Activated CD4-positive, alpha-beta T cell treated with anti-CD3 and anti-CD28 coated beads, Interleukin-2, Interleukin-6, amounts not matched to agents 100 ng/mL and 50 ng/mL, durations not matched to agents 16 hours and 8 hours (primary cell): ENCODE measurements around the gene PLSCR2.
A peak's percentile ranks its signal among the peaks of the same experiment; 100 is the strongest.
"Not testable (repeated sequence)": the region's sequence is repeated elsewhere in the genome, so short reads cannot be mapped to it uniquely, and the experiment has no call there.

Experiments
- DNase-seq: peaks from one replicate; pipeline ENCODE4 v3.0.0-alpha.2; 2020

Gene PLSCR2

DNA sequence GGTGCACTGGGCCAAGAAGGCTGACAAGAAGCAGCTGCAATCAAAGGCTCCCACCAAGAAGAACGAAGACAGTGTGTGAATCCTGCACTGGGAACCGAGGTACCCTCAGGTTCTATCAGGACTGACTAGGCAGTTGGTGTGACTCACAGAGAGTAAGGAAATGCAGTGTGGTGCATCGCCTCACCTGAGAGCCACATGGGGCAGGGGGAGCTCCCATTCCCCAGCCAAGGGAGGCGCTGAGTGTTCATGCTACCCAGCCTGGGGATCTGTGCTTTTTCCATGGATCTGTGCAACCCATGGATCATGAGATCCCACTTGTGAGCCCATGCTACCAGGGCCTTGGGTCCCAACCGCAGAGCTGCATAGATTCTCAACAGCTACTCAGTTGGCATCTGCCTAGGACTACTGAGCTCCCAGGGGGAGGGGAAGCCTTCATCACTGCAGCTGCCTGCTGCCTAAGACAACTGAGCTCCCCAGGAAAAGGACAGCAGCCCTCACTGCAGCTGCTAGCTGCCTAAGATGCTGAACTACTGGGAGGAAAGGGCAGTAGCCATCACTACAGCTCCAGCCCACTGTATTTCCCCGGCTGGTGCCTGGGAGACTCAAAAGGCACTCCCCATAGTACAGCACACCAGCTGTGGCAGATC is 6.9 kb upstream of the PLSCR2 start:
- no peak for DNase-seq

DNA sequence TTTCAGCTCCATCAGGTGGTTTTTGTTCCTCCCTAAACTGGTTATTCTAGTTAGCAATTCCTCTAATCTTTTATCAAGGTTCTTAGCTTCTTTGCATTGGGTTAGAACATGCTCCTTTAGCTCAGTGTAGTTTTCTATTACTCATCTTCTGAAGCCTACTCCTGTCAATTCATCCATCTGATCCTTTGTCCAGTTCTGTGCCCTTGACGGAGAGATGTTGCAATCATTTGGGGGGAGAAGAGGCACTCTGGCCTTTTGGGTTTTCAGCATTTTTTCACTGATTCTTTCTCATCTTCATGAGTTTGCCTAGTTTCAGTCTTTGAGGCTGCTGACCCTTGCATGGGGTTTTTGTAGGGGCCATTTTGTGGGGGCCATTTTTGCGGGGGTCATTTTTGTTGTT is 5.6 kb upstream of the PLSCR2 start:
- DNase-seq: not testable (repeated sequence)

DNA sequence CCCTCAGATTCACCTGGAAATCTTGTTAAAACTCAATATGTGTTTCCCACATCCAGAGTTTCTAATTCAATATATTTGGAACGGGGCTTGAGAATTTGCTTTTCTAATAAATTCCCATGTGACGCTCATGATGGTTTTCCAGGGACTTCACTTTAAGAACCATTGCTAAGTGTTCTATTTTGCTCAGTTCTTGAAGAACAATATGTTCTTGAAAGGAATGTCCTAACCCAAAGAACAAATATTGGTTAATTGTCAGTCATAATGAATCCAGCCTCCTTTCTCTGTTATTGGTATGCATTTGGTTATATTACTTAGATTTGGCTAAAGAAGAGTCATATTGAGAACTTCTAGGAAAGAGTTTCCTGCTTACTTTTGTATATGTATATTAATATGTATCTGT is 4.4 kb upstream of the PLSCR2 start:
- DNase-seq: no peak

DNA sequence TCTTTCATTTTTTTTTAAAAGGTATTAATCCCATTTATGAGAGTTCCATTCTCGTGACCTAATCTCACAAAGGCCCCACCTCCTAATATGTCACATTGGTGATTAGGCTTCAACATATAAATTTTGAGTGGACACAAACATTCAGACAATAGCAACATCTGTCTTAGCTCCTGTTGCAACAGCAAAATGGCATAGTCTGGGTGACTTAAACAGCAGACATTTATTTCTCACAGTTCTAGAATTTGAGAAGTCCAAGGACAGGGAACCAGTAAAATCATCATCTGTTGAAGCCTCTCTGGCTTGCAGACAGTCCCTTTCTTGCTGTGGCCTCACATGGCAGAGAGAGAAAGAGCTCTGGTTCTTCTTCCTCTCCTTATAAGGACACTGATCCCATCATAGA is 3.2 kb upstream of the PLSCR2 start:
- DNase-seq: no peak

DNA sequence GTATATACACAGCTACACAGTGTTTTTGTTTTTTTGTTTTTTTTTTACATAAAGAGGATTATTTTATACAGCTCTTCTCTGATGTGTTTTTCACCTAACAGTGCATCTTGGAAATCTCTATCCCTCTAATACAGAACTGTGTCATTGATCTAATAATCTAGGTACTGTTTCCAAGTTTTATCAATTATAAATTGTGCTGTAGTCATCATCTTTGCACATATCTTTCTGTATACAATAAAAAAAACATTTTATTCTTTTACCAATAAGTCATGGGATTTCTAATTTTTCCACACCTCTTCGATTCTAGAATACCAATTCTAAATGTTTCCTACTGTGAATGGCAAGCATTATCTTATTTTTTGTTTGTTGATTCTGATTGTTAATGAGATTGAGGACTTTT is 1.7 kb upstream of the PLSCR2 start:
- DNase-seq: no peak

DNA sequence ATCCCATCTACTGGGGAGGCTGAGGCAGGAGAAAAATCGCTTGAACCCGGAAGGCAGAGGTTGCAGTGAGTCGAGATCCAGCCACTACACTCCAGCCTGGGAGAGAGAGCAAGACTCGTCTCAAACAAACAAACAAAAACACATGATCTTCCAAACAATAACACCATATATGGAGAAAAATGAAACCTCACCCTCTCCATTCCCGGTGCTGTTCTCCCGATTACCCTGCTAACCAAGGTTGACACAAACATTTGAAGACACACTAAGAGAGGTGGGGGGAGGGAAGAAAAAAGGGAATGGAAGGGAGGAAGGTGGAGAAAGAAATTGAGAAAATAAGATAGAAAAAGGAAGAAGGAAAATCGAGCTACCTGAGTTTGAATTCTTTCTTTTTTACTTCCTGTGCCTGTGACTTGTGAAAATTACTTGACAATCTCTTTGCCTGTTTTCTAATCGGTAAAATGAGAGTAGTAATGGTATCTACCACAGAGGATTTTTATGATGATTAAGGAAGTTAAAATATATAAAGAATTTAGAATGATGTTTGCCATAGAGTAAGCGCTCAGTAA is 1.1 kb upstream of the PLSCR2 start:
- DNase-seq: no peak

DNA sequence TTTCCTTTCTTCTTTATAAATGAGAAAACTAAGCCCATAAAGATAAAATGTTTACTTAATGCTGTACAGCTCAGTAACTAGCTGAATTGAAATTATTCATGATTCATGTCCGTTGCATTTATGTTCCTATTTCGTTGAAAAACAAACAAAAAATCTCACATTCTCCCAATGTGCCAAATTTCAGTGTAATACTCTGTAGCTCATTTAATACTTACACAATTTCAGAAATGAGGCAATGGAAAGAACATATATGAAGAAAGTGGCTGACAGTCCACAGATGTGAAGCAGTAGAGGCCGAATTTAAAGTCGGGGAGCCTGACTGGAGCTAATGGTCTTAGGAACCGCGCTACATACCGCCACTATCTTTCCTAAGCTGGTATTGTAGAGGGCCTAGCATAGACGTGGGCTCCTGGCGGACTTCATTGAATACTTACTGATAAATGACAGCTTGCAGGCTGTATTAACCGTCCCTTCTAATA is 651 bp downstream of the PLSCR2 start:
- DNase-seq: no peak

DNA sequence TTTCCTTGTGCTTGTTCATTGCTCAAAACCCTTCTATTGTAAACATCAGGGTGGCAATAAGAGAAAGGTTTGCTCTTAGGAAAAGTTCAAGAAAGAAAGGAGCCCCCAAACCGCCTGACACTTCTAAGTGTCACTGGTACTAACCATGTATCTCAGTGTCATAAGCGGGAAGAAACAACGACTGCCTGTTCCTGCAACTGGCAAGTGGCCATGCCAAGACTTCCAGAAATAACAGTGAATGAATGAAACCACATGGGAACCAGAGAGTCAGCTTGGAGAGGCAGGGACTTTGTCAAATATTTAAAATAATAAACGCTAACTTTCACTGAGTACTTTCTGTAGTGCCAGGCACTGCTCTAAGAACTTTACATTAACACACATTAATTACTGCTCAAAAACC is 1.1 kb downstream of the PLSCR2 start:
- no peak for DNase-seq

DNA sequence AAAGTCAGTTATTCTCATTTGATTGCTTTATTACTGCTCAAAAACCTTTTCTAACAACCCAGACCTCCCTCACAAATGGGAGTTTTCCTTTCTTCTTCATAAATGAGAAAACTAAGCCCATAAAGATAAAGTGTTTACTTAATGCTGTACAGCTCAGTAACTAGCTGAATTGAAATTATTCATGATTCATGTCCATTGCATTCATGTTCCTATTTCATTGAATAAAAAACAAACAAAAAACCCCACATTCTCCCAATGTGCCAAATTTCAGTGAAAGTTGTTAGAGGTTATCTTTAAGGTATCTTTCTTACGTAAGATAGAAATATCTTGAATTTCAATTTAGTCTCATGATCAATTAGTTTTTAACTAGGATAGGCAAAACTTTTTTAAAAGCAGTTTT is 2.8 kb downstream of the PLSCR2 start:
- DNase-seq: no peak

DNA sequence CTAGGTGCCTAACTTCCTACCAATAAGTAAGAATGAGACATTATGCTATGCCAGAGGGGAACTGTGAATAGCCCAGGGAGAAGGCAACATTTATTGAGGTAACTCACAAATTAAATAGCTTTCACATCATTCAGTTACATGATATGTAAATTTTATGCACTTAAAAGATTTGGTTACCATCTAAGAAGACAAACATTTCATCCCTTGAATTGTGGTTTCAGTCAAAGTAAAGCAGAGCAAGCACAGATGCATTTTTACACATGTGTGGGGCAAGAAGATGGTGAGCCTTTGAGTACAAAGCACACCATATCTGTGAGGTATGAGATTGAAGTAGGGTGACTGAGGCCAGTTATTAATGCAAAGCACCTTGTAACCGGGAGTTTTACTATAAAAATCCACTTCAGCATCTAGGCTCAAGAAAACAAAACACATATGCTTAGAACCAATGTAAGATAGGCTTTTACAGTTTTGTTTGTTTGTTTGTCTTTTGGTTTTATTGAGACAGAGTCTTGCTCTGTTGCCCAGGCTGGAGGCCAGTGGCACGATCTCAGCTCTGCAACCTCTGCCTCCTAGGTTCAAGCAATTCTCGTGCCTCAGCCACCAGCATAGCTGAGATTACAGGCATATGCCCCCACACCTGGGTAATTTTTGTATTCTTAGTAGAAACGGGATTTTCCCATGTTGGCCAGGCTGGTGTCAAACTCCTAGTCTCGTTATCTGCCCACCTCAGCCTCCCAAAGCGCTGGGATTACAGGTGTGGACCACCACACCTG is 3.5 kb downstream of the PLSCR2 start:
- DNase-seq: no peak

DNA sequence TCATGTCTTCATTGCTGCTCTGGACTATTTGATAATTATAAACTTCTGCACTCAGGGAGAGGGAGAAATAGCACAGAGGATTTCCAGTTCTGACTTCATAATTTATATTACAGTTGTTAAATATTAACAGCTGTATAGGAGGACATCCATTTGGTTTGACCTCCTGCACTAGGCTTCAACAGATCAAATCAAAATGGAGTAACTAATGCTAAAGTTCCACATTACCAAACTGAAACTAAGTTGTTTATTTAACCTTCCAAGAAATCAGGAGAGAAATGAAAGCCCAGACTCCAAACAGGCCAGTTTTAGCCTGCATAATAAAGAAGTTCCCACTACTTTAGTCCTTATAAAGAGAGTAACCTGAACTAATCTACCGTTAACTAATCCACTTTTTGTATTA is 4.6 kb downstream of the PLSCR2 start:
- no peak for DNase-seq

DNA sequence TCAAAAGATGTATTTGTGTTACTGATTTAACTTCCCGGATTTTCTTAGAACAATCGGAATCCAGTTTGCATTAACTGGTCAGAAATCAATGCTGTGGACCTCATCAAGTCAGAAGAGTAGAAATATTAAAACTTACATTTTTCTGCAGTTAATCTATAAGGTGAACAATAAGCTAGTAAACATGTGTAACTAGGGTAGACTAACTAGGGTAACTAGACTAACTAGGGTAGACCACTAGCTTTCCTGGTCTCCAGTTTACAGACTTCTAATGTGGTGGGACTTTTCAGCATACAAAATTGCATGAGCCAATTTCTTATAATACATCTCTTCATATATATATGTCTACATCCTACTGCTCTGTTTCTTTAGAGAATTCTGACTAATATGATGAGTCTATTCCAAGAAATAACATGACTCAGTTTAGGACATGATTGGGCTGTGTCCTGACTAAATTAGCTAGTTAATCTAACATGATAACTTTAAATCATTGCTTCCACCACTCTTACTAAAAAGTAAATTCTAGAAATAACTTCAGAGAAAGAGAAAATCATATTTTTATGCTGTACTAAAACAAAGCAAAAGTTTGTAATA is 5.3 kb downstream of the PLSCR2 start:
- DNase-seq: peak; percentile 24

DNA sequence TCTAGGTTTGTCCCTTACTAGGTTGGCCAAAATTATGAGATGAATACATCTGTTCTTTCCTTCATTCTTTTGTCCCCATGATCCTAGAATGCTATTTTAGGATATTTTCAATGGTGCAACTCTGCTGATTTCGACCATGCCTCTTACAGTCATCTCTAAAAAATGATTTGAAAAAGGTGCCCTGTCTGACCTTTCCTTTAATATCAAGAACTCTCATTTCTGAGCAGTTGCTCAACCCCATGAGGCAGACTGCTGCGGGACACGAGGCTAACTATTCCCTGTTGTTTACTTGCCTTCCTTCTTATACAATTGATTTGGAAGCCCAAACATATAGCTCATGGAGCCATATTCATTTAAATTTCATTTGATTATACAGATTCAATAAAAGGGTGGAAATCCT is 14.6 kb downstream of the PLSCR2 start:
- DNase-seq: no peak

DNA sequence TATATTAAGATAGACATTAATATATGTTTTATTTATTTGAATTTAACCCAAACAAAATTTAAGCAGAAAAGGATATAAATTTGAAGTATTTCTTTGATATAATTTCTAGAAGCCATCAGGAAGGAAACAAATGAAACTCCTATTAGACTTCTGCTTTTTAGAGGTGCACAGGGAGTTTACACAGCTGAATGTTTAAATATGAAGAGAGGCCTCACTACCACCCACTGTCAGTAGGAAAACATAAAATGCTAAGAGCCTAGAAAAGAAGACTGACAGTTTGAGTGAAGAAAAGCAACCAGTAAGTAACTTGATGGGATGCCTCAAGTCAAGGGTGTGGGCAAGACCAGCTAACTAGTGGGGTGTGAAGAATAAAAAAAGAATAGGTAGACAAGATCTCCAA is 19.7 kb downstream of the PLSCR2 start:
- no peak for DNase-seq

DNA sequence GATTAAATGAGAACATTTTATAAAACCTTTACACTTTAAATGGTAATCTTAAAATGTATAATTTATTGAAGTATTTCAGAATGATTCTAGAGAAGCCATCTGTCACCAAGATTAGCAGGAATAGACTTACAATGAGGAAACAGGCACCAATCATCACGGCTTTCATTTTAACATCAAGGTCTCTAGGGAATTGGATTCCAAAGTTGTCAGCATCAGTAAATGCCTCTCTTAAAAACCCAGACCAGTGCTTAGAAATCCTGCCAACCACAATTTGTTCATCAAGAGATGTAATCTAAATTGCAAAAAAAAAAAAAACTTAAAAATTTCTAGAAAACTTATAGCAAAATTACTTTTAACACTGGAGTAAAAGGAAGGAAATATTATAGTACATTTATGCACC is 20.3 kb downstream of the PLSCR2 start:
- DNase-seq: no peak

DNA sequence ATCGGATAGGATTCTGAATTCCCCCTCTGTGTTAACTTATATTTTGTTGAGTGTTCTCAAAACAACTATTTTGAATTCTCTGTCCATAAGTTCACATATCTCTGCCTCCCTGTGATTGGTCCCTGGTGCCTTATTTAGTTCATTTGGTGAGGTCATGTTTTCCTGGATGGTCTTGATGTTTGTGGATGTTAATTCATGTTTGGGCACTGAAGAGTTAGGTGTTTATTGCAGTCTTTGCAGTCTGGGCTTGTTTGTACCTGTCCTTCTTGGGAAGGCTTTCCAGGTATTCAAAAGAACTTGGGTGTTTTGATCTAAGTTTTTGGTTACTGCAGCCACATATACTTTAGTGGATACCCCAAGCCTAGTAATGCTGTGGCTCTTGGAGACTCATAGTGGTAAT is 23.3 kb downstream of the PLSCR2 start:
- DNase-seq: no peak

DNA sequence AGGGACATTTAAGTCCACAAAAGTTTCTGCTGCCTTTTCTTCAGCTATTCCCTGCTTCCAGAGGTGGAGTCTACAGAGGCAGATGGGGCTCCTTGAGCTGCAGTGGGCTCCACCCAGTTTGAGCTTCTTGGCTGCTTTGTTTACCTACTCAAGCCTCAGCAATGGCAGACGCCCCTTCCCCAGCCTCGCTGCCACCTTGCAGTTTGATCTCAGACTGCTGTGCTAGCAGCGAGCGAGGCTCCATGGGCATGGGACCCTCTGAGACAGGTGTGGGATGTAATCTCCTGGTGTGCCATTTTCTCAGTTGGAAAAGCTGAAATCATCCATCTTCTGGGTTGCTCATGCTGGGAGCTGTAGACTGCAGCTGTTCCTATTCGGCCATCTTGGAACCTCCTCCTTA is 29.1 kb downstream of the PLSCR2 start:
- DNase-seq: not testable (repeated sequence)

DNA sequence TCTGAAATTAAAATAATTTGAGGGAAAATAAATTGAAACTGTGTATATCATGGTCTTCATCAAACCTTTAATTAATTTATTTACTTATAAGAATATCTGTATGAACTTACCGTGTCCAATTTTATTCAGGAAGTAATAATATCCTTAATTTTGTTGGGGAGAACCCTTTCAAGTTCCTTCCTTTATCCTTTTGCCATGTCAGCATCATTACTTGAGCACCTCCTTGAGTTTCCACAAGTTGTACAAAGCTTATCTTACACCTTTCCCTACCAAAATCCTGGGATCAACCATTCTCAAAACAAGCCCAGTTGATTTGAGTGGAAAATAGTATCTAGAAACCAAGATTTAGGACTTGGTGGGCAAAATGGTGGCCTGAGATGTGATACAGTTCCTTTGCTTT is 37.3 kb downstream of the PLSCR2 start:
- no peak for DNase-seq

DNA sequence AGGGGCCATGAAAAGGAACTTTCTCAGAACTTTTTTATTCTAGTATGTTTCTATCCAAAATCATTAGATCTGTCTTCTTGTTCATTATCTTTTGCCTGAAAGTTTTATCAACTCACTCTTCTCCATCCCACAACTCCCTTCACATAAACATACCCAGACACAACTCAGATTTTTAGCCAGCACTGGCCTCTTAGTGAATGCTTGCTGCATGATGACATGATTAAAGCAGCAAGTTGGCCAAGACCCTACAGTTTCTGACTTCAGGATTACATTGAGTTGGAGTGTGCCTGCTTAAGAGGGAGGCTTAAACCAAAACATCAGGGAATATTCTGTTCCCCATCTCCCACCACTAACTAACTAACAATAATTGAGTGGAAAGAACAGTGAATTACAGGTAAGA is 38.1 kb downstream of the PLSCR2 start:
- no peak for DNase-seq

DNA sequence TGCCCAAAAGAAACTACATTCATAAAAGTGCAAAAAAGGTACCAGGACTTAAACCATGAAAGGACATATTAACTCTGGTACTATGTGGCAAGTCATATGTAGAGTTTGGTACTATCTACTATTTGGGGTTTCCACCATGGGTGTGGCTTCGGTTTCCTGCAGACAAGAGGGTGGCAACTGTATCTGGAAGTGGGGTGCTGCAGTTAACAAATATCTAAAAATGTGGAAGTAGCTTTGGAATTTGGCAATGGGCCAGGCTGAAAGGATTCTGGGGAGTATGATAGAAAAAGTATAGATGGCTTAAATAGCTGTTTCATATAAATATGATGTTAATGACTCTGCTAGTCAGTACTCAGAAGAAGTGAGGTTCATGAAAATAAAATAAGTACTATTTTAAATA is 44.0 kb downstream of the PLSCR2 start:
- no peak for DNase-seq

DNA sequence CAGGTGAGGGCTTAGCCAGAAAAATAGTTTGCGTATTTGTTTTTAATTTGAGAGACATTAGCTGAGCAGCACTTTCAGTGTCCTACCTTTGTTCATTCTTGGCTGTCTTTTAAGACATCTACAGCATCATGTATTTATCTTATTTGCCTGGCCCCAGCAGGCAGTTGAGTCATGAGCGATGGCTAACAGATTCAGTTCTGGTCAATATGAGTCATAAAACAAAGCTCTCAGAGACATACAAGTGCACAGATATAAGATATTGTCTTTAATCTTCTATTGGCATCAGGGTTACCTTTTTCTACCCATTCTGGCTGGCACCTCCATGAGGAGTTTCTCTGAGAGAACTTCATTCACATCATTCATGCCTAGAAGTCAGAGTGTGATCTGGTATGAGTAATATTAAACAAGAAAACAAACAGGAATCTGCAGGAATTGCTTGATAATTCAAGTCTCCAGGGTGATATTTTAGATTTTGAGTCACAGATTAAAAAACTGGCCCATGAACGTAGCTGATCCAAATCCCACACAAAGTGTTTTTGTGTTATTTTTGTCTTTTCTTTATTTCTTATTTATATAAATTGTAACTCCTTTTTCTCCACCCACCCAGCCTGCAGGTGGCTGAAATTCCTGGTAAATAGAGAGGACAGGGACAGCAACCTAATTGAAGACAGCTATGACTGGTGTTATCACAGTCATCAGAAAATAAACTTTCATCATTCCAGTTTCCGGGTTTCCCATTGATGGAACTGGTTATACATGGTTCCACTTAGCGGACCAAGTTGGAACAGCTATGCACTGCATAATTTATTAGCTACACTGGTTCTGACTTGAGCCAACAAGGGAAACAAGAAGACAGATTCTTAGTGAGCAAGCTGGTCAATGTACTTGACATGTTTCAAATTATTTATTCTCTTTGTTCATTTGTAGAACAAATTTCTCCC is 47.3 kb downstream of the PLSCR2 start:
- DNase-seq: no peak

DNA sequence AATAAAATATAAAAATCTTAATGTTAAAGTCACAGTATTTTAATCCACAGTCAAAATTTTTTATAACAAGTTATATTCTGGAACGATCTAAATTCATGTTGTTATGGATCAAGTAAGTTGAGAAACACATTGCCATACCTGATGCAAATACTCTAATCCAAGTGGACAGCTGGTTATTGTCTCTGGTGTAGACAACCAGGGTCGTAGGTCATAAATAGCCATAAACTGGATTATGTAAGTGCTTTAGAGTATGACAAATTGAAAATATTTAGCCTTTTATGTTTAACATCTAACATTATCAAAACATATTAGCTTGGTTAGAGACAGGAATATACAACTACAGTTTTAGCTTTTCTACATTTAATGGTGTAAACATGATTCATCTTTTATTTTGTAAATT is 53.0 kb downstream of the PLSCR2 start:
- DNase-seq: no peak

DNA sequence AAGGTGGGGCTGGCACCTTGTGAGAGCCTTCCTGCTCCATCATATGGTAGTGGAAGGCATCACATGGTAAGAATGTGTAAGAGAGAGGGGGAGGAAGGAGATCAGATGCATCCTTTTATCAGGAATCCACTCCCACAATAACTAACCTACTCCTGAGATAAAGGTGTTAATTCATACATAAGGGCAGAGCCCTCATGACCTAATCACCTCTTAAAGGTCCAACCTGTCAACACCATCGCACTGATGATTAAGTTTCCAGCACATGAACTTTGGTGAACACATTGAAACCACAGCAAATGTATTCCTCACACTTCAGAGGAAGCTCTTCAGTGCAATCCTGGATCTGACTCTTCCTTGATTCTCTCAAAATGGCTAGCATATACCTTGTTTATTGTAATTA is 55.4 kb downstream of the PLSCR2 start:
- no peak for DNase-seq
